Stimulated activated CD8-positive, alpha-beta memory T cell treated with anti-CD3 and anti-CD28 coated beads, Interleukin-4, amount 100 ng/mL, for 4 hours (primary cell): ENCODE data around the gene AGO1.
"Not testable (repeated sequence)": the region's sequence is repeated elsewhere in the genome, so short reads cannot be mapped to it uniquely, and the experiment has no call there.

Experiments
- DNase-seq, 2 donors: peaks; one replicate each; pipeline ENCODE4 v3.0.0-alpha.2; 2020; ENCODE audit warnings: low read depth in 2 of 2, low spot score in 1 of 2

Gene AGO1

GRCh38 chr1:35915693-35916092 lies 32.7 kb downstream of the AGO1 start:
- no peak for DNase-seq

DNA sequence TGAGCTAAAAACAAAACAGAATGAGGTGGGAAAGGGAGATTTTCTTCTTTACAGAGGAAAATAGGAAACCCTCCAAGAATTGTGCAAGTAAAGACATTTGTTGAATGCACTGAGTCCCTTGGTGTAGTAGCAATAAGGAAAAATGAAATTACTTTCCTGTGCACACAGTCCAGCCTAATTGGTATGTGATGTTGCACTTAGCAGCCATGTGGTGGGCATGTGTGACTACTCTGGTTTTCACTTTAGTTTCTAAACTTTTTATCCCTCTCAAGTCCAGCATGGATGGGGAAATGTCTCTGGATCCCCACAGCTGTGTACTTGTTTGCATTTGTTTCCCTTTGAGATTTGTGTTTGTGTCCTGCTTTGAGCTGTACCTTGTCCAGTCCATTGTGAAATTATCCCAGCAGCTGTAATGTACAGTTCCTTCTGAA lies 40.8 kb downstream of the AGO1 start:
- no peak for DNase-seq

GRCh38 chr1:35924838-35925237 lies 41.8 kb downstream of the AGO1 start:
- no peak for DNase-seq

GRCh38 chr1:35925741-35926140 lies 42.7 kb downstream of the AGO1 start:
- DNase-seq, result no peak

GRCh38 chr1:35927472-35927871 lies 44.5 kb downstream of the AGO1 start:
- no peak for DNase-seq

- DNase-seq, result peak; percentile 3 to 6
Observed at GRCh38 chr1:35929730-35930592, 47.0 kb downstream of the AGO1 start.

DNA sequence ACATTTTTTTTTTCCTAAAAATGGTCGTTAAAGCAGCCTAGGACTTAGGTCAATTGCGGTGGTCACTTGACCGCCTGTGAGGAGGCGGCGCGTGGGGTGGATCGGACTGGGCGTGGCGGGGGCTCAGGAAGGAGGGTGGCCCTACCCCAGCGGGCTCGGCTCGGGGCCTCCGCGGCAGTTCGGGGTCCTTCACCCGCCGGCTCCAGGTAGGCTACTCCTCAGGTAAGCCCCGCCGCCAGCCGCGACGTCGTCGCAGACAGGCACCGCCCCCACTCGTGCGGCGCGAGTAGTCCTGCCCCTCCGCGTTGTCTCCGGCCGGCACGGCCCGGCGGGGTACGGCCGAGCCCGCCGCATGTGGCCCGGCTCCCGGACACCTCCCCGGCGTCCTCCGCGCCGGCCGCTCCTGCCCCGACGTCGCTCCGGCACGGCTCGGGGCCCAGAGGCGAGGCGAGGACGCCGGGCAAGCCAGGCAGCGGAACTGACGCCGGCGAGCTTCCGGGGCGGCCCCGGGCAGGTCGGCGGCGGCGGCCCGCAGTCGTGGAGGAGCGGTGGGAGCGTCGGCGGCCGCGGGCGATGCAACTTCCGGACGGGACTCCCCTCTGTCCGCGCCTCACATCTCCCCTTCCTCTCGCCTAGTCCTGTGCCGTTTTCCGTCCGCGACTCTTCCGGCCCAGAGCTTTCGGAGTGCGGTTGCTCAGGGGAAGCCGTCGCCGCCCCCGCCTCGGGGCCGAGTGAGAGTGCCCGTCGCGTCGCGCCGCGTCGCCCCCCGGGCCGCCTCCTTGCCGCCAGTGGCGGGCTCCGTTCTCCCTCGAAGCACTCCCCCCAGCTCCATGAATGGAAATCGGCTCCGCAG lies 47.8 kb downstream of the AGO1 start, which contains the start of gene AGO3:
TSS of gene AGO3 (plus strand) at position 513 of the 853 bp plus-strand sequence. CDS start at position 835, 322 bp downstream.
- DNase-seq, result peak; percentile 55 to 79

- no peak for DNase-seq
Observed at GRCh38 chr1:35931446-35932157, 48.6 kb downstream of the AGO1 start.

GRCh38 chr1:35932158-35932636 lies 49.2 kb downstream of the AGO1 start:
- DNase-seq, result no peak

GRCh38 chr1:35932941-35933340 lies 49.9 kb downstream of the AGO1 start:
- DNase-seq, result no peak

GRCh38 chr1:35935442-35936388 lies 52.7 kb downstream of the AGO1 start:
- DNase-seq, result no peak

DNA sequence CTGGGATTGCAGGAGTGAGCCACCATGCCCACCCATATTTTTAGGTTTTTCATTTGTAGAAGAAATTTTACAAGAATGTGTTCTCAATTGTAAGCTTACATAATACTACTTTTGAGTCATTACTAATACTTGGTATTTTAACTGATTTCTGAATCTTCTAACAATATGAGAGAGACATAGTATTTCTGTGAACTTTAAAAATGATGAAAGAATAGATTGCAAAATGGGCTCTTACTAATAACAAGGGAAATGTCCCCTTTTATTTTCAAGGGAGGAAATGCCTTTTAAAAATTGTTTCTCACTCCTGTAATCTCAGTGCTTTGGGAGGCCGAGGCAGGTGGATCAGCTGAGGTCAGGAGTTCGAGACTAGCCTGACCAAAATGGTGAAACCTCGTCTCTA lies 53.8 kb downstream of the AGO1 start:
- DNase-seq, result no peak

- DNase-seq, result no peak
Observed at GRCh38 chr1:35939484-35939883, 56.5 kb downstream of the AGO1 start.

DNA sequence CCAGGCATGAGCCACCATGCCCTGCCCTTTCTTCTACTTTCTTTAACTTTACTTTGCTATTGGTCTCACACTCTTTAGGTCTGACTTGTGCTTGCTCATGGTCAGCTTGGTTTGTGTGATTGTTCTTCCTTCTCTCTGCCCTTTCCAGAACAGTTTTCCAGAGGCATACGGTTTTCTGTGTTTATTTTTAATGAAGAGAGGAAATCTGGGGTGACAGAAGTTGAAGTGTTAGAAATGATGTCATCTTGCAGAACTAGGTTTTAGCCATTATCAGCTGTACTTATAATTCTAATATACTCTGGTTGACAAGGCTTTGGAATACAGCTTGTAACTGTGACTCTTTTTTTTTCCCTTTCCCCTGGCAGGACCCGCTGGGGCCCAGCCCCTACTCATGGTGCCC lies 62.3 kb downstream of the AGO1 start:
- no peak for DNase-seq

DNA sequence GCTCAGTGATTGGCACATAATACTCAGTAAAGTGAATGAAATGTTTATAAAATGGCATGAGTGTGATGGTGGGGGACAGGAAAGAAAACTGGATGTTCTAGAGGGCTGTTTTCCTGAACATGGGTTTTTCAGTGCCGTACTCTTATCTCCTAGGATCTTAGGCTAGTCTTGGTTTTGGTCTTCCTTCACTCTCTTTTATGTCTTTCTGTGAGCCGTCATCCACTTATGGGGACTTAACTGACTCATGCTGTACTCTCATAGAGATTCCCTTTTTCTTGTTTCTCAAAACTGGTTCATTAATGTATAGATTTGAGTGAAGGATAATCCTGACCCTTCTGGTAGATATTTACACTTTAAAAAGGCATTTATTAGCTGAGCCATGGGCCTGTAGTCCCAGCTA lies 64.5 kb downstream of the AGO1 start:
- no peak for DNase-seq

DNA sequence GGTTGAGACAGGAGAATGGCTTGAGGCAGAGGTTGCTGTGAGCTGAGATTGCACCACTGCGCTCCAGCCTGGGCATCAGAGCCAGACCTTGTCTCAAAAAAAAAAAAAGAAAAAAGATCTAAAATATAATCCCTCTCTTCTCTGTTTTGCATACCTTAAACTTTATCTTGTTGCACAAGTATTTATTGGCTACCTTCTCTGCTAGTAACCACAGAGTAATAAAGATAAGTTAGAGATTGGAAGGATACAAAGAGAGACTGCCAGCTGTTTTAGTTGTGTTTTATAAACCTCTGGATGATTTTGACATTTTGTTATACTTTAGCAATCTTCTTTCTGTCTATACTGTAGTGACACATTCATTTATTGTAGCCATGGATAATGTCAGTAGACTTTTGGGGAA lies 75.5 kb downstream of the AGO1 start:
- no peak for DNase-seq

GRCh38 chr1:35959304-35959703 lies 76.3 kb downstream of the AGO1 start:
- no peak for DNase-seq

DNA sequence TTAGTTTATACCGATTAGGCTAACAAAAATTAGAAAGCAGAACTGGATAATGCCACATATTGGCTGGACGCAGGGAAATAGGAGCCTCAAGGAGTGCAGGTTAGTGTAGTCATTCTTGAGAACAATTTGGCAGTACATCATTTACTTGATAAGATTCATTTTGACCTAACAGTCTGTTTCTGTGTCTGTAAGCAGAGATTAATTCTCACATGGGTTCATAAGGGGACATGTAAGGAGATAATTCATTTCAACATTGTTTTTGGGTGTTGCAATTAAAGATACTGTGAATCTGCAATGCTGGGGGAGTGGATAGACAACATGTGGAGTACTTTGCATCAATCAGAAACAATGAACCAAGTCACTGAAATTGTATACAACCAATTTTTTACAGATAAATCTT lies 79.9 kb downstream of the AGO1 start:
- no peak for DNase-seq

- not testable (repeated sequence) for DNase-seq
Observed at GRCh38 chr1:35964277-35964676, 81.3 kb downstream of the AGO1 start.

DNA sequence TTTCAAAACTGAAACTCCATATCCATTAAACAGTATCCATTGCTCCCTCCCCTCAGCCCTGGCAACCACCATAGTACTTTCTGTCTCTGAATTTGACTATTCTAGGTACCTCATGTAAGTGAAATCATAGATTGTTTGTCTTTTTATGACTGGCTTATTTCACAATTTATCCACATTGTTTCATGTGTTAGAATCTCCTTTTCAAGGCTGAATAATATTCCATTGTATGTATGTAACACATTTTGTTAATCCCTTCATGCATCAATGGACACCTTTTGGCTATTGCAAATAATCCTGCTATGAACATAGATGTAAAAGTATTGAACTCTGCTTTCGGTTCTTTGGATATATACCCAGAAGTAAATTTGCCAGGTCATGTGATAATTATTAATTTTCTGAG lies 85.4 kb downstream of the AGO1 start:
- no peak for DNase-seq
